Measurements from ENCODE around the gene SLIT1.

Gene SLIT1

GRCh38 chr10:97185326-97186058, at the start of gene SLIT1:
Gene SLIT1 (minus strand): TSS chr10:97185959. CDS start chr10:97185674, 285 bp downstream.
- FAIRE-seq, result no peak
- DNase-seq (ENCODE audit: extremely low spot score, insufficient read length, low read depth), result no peak

GRCh38 chr10:97235353-97235752, 49.6 kb upstream of the SLIT1 start:
- DNase-seq (ENCODE audit: extremely low spot score, insufficient read length, low read depth), result no peak
- no peak for FAIRE-seq

GRCh38 chr10:97234400-97234799, 48.6 kb upstream of the SLIT1 start:
- FAIRE-seq, result peak; percentile 70
- no peak for DNase-seq (ENCODE audit: extremely low spot score, insufficient read length, low read depth)

GRCh38 chr10:97230146-97230545, 44.4 kb upstream of the SLIT1 start:
- no peak for DNase-seq (ENCODE audit: extremely low spot score, insufficient read length, low read depth)
- no peak for FAIRE-seq

- DNase-seq (ENCODE audit: extremely low spot score, insufficient read length, low read depth) (no peak), FAIRE-seq (no peak)
Observed at GRCh38 chr10:97229322-97230015, 43.7 kb upstream of the SLIT1 start.

GRCh38 chr10:97228775-97229157, 43.0 kb upstream of the SLIT1 start:
- FAIRE-seq, result no peak
- DNase-seq (ENCODE audit: extremely low spot score, insufficient read length, low read depth), result no peak

- DNase-seq (ENCODE audit: extremely low spot score, insufficient read length, low read depth), result no peak
- no peak for FAIRE-seq
Observed at GRCh38 chr10:97228130-97228774, 42.5 kb upstream of the SLIT1 start.

- DNase-seq (ENCODE audit: extremely low spot score, insufficient read length, low read depth), result no peak
- no peak for FAIRE-seq
Observed at GRCh38 chr10:97226398-97226797, 40.6 kb upstream of the SLIT1 start.

GRCh38 chr10:97224483-97225435, 39.0 kb upstream of the SLIT1 start:
- DNase-seq (ENCODE audit: extremely low spot score, insufficient read length, low read depth) (no peak), FAIRE-seq (no peak)

- FAIRE-seq, result no peak
Observed at GRCh38 chr10:97222326-97222961, 36.7 kb upstream of the SLIT1 start.

GRCh38 chr10:97220355-97220754, 34.6 kb upstream of the SLIT1 start:
- no peak for DNase-seq (ENCODE audit: extremely low spot score, insufficient read length, low read depth)
- peak; percentile 15 for FAIRE-seq

More at GRCh38 chr10:97222326-97222961, 36.7 kb upstream of the SLIT1 start:
- DNase-seq (ENCODE audit: extremely low spot score, insufficient read length, low read depth), result no peak

- FAIRE-seq (no peak), DNase-seq (ENCODE audit: extremely low spot score, insufficient read length, low read depth) (no peak)
Observed at GRCh38 chr10:97217299-97217698, 31.5 kb upstream of the SLIT1 start.

- DNase-seq (ENCODE audit: extremely low spot score, insufficient read length, low read depth), result no peak
- FAIRE-seq, result no peak
Observed at GRCh38 chr10:97215619-97216260, 30.0 kb upstream of the SLIT1 start.

- DNase-seq (ENCODE audit: extremely low spot score, insufficient read length, low read depth) (no peak), FAIRE-seq (no peak)
Observed at GRCh38 chr10:97213431-97213830, 27.7 kb upstream of the SLIT1 start.

- DNase-seq (ENCODE audit: extremely low spot score, insufficient read length, low read depth) (no peak), FAIRE-seq (no peak)
Observed at GRCh38 chr10:97211229-97211628, 25.5 kb upstream of the SLIT1 start.

- DNase-seq (ENCODE audit: extremely low spot score, insufficient read length, low read depth) (peak; percentile 36), FAIRE-seq (peak; percentile 81)
Observed at GRCh38 chr10:97210543-97210960, 24.8 kb upstream of the SLIT1 start.

- FAIRE-seq (peak; percentile 21), DNase-seq (ENCODE audit: extremely low spot score, insufficient read length, low read depth) (no peak)
Observed at GRCh38 chr10:97207756-97208346, 22.1 kb upstream of the SLIT1 start.

GRCh38 chr10:97207131-97207530, 21.4 kb upstream of the SLIT1 start:
- no peak for DNase-seq (ENCODE audit: extremely low spot score, insufficient read length, low read depth)
- FAIRE-seq, result no peak

All from GM18507 (cell line).